Ovary (tissue), 3 donors: ENCODE data around the gene UGCG.

Experiments
- CTCF ChIP-seq, 3 donors: fragments of 450-650 bp in 2 of 3; fragments of 200-600 bp in 1 of 3; IDR thresholded peaks; one replicate each; pipeline versions ENCODE4 v1.5.1 to v1.8.0; 2016 to 2022; ENCODE audit warnings: antibody characterized with exemption in 3 of 3, mild to moderate bottlenecking in 1 of 3
- EP300 ChIP-seq: sonication (generic); formaldehyde crosslinking; IDR thresholded peaks from one replicate; pipeline ENCODE4 v1.6.1; 2017; ENCODE audit warnings: antibody characterized with exemption
- POLR2A ChIP-seq: fragments of 450-650 bp; IDR thresholded peaks from one replicate; pipeline ENCODE4 v1.6.1; 2017; ENCODE audit warnings: antibody characterized with exemption, mild to moderate bottlenecking, moderate library complexity
- donor health status: DM: no; HTN: no; CAD: no.

GRCh38 chr9:111978616-111979015, 82.0 kb downstream of the UGCG start:
- TF ChIP-seq CTCF (IDR thresholded peaks at IDR 0.05) (no peak), POLR2A (no peak), EP300 (no peak)
